CD4-positive, alpha-beta T cell treated with Interleukin-6 for 4 hours (primary cell): ENCODE results near the gene PCCB.
A peak's percentile ranks its signal among the peaks of the same experiment; 100 is the strongest.
"Not testable (repeated sequence)": the region's sequence is repeated elsewhere in the genome, so short reads cannot be mapped to it uniquely, and the experiment has no call there.

Experiments
- DNase-seq: peaks from one replicate; pipeline ENCODE4 v3.0.0-alpha.2; 2020; ENCODE audit warnings: mixed read lengths

PCCB gene

DNA sequence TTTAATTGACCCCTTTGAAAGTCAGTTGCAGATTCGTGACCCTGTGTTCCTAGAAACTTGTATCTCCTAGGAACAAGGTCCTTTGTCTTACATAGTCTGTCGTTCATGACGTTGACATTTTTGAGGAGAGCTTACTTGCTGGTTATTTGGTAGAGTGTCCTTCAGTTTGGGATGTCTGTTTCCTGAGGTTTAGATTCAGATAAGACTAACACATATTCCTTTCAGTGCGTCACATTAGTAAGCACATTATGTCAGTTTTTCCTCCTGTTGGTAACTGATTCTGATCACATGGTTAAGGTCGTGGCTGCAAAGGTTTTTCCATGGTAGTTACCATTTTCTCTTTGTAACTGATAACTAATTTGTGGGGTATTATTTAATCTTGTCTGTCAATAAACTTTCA lies 80.8 kb downstream of the PCCB start:
- no peak for DNase-seq

DNA sequence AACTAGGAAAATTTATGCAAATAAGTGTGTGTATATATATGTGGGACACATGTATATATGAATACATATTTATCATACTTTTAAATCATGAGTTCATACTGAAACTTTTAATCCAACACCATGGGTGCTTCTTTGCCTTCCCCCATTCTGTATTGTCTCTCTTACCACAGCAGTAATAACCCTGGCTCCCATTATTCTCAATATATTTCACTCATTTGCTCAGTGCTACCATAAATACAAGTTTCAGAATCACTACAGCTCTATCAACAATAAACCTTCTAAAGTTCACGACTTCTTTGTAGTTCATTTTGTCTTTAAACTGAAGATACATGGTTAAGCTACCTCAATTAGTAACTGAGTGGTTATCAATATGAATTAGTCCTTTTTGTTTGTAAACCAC lies 82.2 kb downstream of the PCCB start:
- DNase-seq: no peak

DNA sequence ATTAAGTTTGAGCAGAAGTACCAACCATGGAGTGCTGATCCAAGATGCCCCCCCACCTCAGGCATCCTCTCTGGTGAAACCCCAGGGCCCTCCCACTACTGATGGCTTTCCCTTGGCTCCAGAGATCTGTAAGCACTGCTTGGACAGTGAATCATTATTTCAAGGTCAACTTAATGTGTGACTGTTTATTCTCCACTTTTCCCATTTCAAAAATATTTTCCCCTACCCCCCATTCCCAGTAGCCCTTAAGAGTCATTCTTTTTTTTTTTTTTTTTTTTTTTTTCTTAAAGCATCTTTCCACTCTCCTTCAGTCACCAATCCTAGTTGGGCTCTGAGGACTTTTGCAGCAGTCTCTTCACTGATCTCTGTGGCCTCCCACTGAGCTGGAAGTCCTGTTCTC lies 82.6 kb downstream of the PCCB start:
- no peak for DNase-seq

DNA sequence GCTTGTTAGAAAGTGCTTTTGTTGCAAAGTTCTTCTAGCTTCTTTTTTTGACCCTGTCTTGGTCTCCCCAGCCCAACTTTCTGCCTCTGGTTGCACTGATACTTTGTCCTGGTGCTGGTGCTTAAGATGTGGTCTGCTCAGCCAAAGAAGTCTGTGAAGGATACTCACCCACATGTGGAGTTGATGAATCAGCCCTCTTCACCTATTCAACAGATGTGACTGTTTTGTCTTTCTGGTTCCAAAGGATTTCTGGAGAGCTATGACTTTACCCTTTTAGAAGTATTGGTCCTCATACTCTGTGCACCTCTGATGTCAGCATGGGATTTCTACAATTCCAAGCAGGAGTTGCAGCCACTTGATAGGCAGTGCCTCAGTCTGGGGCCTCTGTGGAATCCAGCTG lies 84.1 kb downstream of the PCCB start:
- DNase-seq: no peak

DNA sequence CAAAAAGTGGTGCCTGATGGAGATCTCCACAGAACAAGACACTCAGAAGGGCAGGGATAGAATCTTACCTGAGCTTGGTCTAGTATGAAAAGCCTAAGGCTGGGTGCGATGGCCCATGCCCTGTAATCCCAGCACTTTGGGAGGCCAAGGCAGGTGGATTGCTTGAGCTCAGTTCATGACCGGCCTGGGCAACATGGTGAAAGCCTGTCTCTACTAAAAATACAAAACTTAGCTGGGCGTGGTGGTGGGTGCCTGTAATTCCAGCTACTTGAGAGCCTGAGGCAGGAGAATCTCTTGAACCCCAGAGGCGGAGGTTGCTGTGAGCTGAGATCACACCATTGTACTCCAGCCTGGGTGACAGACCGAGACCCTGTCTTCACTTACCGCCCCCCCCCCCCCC lies 84.6 kb downstream of the PCCB start:
- DNase-seq: not testable (repeated sequence)

DNA sequence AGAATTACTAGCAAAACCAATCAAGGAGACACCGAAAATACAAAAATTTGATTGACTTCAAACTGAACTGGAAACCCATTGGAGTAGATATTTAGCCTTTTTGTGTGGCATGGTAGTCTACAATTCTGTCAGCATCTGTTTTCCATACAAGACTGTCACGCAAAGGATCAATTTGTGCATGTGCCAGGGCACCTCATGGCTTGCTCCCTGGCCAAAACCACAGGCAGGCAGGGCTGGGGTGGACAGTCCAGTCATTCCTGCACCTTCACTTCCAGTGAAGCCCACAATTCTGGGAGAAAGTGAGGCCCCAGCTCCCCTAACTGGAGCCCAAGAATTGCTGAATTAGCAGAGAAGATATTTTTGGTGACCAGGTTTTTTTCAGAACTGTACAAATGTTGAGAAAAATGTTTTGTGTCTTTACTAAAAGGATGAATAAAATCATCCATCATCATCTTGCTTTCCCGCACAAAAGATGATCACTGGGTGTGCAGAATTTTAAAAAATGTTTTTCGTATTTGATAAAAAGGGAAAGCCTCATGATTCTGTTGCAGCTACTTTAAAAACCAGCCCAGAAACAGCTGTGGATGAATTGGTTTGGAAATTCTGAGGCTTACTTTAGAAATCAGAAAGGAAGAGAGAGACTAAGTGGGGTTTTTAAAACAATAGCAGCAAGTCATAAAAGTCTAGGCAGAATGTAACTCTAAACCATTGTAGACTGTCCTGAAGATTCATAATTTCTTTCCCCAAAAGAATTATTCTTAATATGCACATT lies 86.4 kb downstream of the PCCB start:
- DNase-seq: no peak

DNA sequence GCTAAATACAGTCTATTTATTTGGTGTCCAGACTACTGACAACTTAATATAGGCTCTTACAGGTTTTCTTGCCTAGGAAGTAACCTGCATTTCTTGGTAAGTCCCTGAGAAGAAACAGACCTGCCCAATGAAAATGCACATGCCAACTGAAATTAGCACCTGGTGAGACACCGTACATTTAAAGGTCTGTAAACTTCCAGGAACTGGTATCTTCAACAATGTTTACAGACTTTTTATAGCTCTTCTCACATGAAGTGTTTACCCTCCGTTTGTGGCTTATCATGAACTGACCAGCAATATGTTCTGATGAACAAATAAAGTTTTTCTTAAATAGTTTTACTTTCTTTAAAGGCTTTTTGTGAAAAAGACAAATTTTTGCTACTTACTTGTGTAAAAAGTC lies 93.3 kb downstream of the PCCB start:
- DNase-seq: no peak

DNA sequence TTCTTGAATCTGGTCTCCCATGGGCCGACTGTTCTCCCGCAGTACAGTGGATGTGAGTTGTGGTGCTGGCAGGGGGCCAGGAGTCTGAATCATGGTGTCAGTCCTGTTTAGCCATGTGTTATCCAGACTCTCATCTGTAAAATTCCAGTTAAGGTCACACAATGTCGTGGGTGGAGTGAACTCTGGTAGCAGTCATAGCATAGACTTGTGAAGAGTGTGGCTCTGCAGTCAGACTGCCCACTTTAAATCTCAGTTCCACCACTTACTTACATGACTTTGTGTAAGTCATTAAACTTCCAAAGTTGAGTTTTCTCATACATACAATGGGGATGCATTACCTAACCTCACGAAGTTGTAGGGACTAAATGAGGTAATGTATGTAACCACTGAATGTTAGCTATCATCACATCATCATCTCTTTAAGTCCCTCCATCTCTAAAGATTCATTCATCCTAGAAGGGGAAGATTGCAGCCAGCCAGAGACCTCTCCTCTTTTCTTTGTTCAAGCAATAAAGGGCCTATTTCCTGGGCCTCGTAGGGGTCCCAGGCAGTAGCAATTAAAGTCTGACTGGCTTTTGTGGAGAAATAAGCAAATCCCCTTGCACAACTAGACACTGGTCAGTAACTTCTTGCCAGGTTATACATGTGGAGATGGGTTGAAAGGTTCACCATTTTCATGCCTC lies 93.9 kb downstream of the PCCB start:
- peak; percentile 4 for DNase-seq

DNA sequence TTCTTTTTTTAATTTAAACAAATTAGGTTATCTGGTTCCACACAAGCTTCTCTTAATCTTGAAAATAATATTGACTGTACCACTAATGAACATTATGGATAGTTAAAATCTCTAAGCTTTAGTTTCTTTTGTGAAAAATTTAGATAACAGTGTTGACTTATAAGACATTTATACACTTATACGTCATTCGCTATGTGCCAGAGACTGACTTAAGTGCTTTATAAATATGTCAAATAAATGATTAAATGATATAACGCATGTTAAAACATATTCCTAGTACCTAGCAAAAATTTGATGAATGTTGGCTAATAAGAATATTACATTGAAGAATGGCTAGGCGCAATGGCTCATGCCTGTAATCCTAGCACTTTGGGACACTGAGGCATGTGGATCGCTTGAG lies 96.3 kb downstream of the PCCB start:
- DNase-seq: no peak

DNA sequence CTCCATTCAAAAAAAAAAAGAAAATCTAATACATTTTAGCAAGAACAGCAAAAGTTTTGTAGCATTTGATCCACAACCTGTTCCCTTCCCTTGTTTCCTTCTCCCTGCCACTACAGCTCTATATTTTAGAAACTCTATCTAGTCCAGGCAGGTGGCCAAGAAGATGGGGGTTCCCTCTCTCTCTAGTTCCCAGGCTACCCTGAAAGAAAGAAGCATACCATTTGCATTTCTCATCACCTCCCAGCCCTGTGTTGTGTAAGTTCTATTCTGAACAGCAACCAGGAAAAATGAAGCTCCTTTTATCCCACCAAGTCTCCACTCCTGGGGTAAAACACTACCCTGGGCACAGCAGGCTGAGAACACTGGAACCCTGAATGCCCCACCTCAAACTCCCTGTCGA lies 100.0 kb downstream of the PCCB start:
- no peak for DNase-seq

DNA sequence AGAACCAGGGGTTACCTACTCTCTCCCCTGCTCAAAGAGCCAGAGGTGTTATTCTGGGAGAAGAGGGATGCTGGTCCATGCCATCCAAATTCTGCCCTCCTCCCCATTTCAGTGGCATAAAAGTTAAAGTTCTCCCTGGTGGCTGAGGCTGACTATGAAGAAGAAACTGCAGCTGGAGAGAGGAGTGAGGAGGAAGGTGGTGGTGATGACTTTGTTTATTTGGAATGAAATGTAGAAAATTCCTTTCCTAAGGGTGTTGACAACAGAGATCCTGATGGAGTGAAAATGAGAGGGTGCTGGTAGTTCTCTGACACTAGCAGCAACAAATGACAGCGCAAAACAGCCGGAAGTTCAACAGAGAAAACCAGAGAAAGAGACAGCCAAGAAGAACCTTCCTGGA lies 100.4 kb downstream of the PCCB start:
- no peak for DNase-seq

DNA sequence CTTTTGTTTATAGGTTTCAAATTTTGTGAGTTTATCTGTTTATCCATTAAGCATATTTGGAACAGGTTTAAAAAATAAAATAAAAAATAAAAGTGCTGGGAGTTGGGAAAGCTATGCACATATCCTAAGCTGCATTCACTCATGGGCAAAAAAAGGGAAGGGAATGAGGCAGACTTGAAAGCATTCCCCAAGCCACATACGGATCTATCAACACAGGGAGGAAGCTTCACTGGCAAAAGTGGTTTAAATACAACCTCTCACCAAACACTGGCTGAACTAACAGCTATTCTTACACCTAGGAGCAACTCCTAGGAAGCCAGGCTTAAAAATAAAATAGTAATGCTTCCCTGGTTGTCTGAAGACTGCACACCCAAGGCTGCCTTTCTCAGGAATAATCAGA lies 101.2 kb downstream of the PCCB start:
- no peak for DNase-seq

DNA sequence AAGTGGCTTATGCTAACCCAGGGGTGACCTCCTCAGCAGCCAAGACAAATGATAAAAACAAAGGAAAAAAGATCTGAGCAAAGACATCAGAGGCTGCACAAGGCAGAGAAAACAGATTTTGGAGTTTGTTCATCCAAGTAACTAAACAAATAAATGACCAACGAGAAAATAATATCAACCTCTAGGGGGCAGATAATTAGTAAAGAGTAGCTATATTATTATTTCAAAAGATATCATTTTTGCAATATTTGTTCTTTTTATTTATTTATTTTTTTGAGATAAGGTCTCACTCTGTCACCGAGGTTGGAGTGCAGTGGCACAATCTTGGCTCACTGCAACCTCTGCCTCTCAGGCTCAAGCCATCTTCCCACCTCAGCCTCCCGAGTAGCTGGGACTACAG lies 101.8 kb downstream of the PCCB start:
- DNase-seq: no peak

DNA sequence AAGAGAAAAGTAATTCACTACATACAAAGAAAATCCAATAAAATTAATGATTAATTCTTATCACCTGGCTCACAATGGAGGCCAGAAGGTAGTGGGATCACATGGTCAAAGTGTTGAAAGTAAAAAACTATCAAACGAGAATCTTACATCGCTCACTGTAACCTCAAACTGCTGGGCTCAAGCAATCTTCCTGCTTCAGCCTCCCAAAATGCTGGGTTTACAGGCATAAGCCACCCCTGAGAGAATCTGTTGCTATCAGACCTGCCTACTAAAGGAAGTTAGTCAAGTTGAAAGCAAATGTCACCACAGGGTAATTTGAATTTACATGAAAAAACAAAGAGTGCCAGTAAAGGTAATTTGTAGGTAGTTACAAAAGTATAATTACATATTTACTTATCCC lies 103.3 kb downstream of the PCCB start:
- no peak for DNase-seq

DNA sequence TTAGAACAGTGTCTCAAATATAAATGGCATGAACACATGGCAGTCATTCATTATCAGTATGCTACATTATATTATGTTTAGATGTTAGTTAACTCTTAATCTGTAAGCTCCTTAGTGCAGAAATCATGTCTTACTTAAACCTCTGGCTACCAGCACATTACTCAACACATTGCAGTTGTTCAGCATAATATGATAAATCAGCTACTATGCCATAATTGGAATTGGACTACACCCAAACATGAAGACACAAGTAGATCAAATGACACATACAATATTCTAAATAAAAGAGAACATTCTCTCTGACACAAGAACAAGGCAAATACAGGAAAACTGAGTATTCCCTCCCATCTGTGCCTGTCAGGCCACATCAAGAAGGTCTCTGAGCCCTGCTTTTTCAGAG lies 116.1 kb downstream of the PCCB start:
- no peak for DNase-seq

DNA sequence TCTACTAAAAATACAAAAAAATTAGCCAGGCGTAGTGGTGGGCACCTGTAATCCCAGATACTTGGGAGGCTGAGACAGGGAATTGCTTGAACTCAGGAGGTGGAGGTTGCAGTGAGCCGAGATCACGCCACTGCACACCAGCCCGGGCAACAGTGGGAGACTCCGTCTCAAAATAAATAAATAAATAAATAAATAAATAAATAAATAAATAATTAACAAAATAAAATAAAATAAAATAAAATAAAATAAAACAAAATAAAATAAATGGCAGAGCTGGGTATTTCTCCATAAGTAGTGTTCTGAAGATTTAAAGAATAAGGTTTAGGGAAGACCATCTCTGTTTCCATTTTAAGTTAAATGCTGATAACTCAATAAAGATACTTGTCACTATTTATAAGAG lies 125.7 kb downstream of the PCCB start:
- DNase-seq: not testable (repeated sequence)

DNA sequence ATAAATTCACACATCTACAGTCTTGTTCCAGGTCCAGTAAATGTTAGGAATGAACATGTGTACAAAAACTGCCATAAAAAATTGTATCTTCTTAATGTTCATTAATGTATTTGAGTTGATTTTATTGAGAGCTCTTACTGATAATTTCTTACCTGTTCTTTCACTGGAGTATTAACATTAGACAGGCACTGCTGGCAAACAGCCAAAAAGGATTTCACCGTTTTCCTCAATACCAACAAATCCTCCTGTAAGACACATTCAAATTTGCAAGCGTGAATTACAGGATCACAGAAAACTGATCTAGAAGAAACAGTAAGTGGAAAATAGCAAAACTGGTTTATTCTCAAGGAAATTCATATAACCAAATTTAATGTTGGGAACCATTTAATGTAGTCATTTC lies 127.4 kb downstream of the PCCB start:
- no peak for DNase-seq

DNA sequence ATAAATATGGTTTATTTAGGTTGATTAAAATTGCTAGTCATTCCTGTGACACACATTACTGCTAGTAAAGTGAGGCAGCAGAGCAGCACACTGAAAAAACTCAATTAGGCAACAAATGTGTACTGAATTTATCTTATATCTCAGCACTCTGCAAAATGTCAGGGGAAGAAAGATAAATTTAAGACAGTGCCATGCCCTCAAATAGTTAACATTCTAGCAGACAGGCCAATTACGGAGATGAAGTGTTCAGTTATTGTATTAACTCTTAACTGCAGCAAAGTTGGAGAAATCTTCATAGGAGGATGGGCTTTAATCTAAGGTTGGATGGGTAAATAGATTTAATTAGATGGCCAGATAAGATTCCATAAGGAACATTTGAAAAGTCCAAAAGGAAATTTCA lies 127.9 kb downstream of the PCCB start:
- no peak for DNase-seq
